VCaP (cell line): ENCODE results near the gene TSTD2.

Experiments used
- H3K27ac ChIP-seq: fragments of 450-650 bp; 2 replicates; pipeline ENCODE4 v1.5.1; 2017
- CTCF ChIP-seq: fragments of 450-650 bp; conservative IDR thresholded peaks from 2 replicates; pipeline ENCODE4 v1.5.1; 2017; ENCODE audit warnings: mild to moderate bottlenecking, moderate library complexity

Gene TSTD2

GRCh38 chr9:97666907-97667686, 33.9 kb upstream of the TSTD2 start:
- no peak for TF ChIP-seq CTCF
- H3K27ac ChIP-seq = no peak overlapping the region

- TF ChIP-seq CTCF = no peak
- no peak overlapping the region for H3K27ac ChIP-seq
These were observed 32.6 kb upstream of the TSTD2 start for GRCh38 chr9:97665742-97666141.

GRCh38 chr9:97660847-97661246, 27.7 kb upstream of the TSTD2 start:
- TF ChIP-seq CTCF = no peak
- no peak overlapping the region for H3K27ac ChIP-seq

GRCh38 chr9:97660340-97660739, 27.2 kb upstream of the TSTD2 start:
- TF ChIP-seq CTCF = no peak
- H3K27ac ChIP-seq = no peak overlapping the region

GRCh38 chr9:97659771-97660170, 26.6 kb upstream of the TSTD2 start:
- TF ChIP-seq CTCF = no peak
- H3K27ac ChIP-seq = no peak overlapping the region

- no peak for TF ChIP-seq CTCF
- no peak overlapping the region for H3K27ac ChIP-seq
These were observed 25.5 kb upstream of the TSTD2 start for GRCh38 chr9:97658707-97659106.

- H3K27ac ChIP-seq = no peak overlapping the region
These were observed 18.5 kb upstream of the TSTD2 start for GRCh38 chr9:97651646-97652045.

More at GRCh38 chr9:97651646-97652045, 18.5 kb upstream of the TSTD2 start:
- no peak for TF ChIP-seq CTCF
